Activated naive CD4-positive, alpha-beta T cell treated with anti-CD3 and anti-CD28 coated beads for 36 hours (primary cell): Measurements from ENCODE around the gene AP3S2. TPM values are rescaled to one million over a fixed set of nuclear protein-coding genes. Genes with fewer than 3 reads are reported as not detected.
"Not testable (repeated sequence)": the region's sequence is repeated elsewhere in the genome, so short reads cannot be mapped to it uniquely, and the experiment has no call there.

Experiments
- CTCF ChIA-PET: fragments of 350-600 bp; sonication (Branson Sonifier 250); formaldehyde crosslinking; loops from one replicate; lab custom pipeline; 2021; ENCODE audit warnings: antibody characterized with exemption; lab: Charles Lee
- DNase-seq: peaks from one replicate; pipeline ENCODE4 v3.0.0-alpha.2; 2020
- H3K27ac Mint-ChIP-seq: one replicate; pipeline ENCODE4 v1.8.0; 2021; ENCODE audit warnings: mild to moderate bottlenecking, mixed read lengths
- H3K27me3 Mint-ChIP-seq: one replicate; pipeline ENCODE4 v1.8.0; 2021; ENCODE audit warnings: low read depth, mixed read lengths
- H3K36me3 Mint-ChIP-seq: one replicate; pipeline ENCODE4 v1.8.0; 2021; ENCODE audit warnings: low read depth, mixed read lengths
- H3K4me1 Mint-ChIP-seq: one replicate; pipeline ENCODE4 v1.8.0; 2021; ENCODE audit warnings: low read depth, mixed read lengths
- H3K4me3 Mint-ChIP-seq: one replicate; pipeline ENCODE4 v1.8.0; 2021; ENCODE audit warnings: mild to moderate bottlenecking, moderate library complexity, mixed read lengths
- H3K9me3 Mint-ChIP-seq: one replicate; pipeline ENCODE4 v1.8.0; 2021; ENCODE audit warnings: mixed read lengths
- intact Hi-C: fragments of 100-400 bp; cut with micrococcal nuclease; formaldehyde crosslinking; loops from one replicate; pipeline ENCODE4 v1.15.1; 2023
- total RNA-seq, 2 experiments: library from RNA; stranded (reverse); gene quantifications; one replicate each; pipeline ENCODE4 v1.2.3, GENCODE V29; 2021

Gene AP3S2
- total RNA-seq, 2 experiments from 2014 or later = 20.2 to 25.2 TPM

GRCh38 chr15:89839167-89839810 lies 54.5 kb downstream of the AP3S2 start:
- Mint-ChIP-seq H3K4me1 (peaks cover 7% of the 10 kb centered on the region), H3K9me3 (no peaks in the 10 kb centered on the region), H3K27me3 (no peaks in the 10 kb centered on the region), H3K36me3 (peaks cover 12% of the 10 kb centered on the region), H3K27ac (no peak overlapping the region), H3K4me3 (no peak overlapping the region)
- intact Hi-C loops = no loop called here
- CTCF ChIA-PET = interaction anchor here (0.9 kb wide), 1 partner anchor 59 kb away, joined by 3 read pairs; no protein-coding TSS in a partner anchor
- DNase-seq = no peak

GRCh38 chr15:89837830-89838178 lies 56.0 kb downstream of the AP3S2 start:
- Mint-ChIP-seq H3K27ac (no peak overlapping the region), H3K9me3 (no peaks in the 10 kb centered on the region), H3K4me3 (no peak overlapping the region), H3K4me1 (peaks cover 7% of the 10 kb centered on the region), H3K27me3 (no peaks in the 10 kb centered on the region), H3K36me3 (peaks cover 23% of the 10 kb centered on the region)
- CTCF ChIA-PET = interaction anchor here (2.3 kb wide), 1 partner anchor 37 kb away, joined by 8 read pairs; no protein-coding TSS in a partner anchor
- no peak for DNase-seq
- intact Hi-C loops = no loop called here

GRCh38 chr15:89837134-89837829 lies 56.5 kb downstream of the AP3S2 start:
- no peak for DNase-seq
- no peaks in the 10 kb centered on the region for H3K9me3 Mint-ChIP-seq
- peaks cover 23% of the 10 kb centered on the region for H3K36me3 Mint-ChIP-seq
- no peaks in the 10 kb centered on the region for H3K27me3 Mint-ChIP-seq
- CTCF ChIA-PET = interaction anchor here (2.3 kb wide), 1 partner anchor 38 kb away, joined by 8 read pairs; no protein-coding TSS in a partner anchor
- no peak overlapping the region for H3K4me3 Mint-ChIP-seq
- intact Hi-C loops = no loop called here
- no peak overlapping the region for H3K27ac Mint-ChIP-seq
- peaks cover 6% of the 10 kb centered on the region for H3K4me1 Mint-ChIP-seq

- no peaks in the 10 kb centered on the region for H3K27me3 Mint-ChIP-seq
- H3K9me3 Mint-ChIP-seq = no peaks in the 10 kb centered on the region
- no peak for DNase-seq
- no peaks in the 10 kb centered on the region for H3K4me1 Mint-ChIP-seq
- no peak overlapping the region for H3K27ac Mint-ChIP-seq
- peaks cover 22% of the 10 kb centered on the region for H3K36me3 Mint-ChIP-seq
- CTCF ChIA-PET = interaction anchor here (2.3 kb wide), 1 partner anchor 38 kb away, joined by 8 read pairs; no protein-coding TSS in a partner anchor
- intact Hi-C loops = no loop called here
- no peak overlapping the region for H3K4me3 Mint-ChIP-seq
These were observed 57.3 kb downstream of the AP3S2 start for GRCh38 chr15:89836267-89837133.

GRCh38 chr15:89835176-89835564 lies 58.6 kb downstream of the AP3S2 start:
- H3K9me3 Mint-ChIP-seq = no peaks in the 10 kb centered on the region
- H3K36me3 Mint-ChIP-seq = peaks cover 22% of the 10 kb centered on the region
- H3K27me3 Mint-ChIP-seq = no peaks in the 10 kb centered on the region
- H3K27ac Mint-ChIP-seq = no peak overlapping the region
- DNase-seq = no peak
- CTCF ChIA-PET = no interaction called here
- H3K4me1 Mint-ChIP-seq = no peaks in the 10 kb centered on the region
- no peak overlapping the region for H3K4me3 Mint-ChIP-seq
- intact Hi-C loops = no loop called here

GRCh38 chr15:89834465-89835175 lies 59.2 kb downstream of the AP3S2 start:
- CTCF ChIA-PET = interaction anchor here (0.7 kb wide), 1 partner anchor 23 kb away, joined by 5 read pairs; no protein-coding TSS in a partner anchor
- H3K4me3 Mint-ChIP-seq, H3K27ac Mint-ChIP-seq, H3K4me1 Mint-ChIP-seq, H3K9me3 Mint-ChIP-seq, H3K27me3 Mint-ChIP-seq, intact Hi-C loops, DNase-seq: not testable (repeated sequence)
- H3K36me3 Mint-ChIP-seq = peaks cover 20% of the 10 kb centered on the region

- intact Hi-C loops = no loop called here
- Mint-ChIP-seq H3K4me3 (no peak overlapping the region), H3K36me3 (peaks cover 20% of the 10 kb centered on the region), H3K9me3 (no peaks in the 10 kb centered on the region), H3K27ac (no peak overlapping the region), H3K27me3 (no peaks in the 10 kb centered on the region), H3K4me1 (no peaks in the 10 kb centered on the region)
- CTCF ChIA-PET = interaction anchor here (0.7 kb wide), 1 partner anchor 22 kb away, joined by 5 read pairs; no protein-coding TSS in a partner anchor
- no peak for DNase-seq
These were observed 59.8 kb downstream of the AP3S2 start for GRCh38 chr15:89833966-89834365.

- Mint-ChIP-seq H3K4me3 (no peak overlapping the region), H3K36me3 (peaks cover 15% of the 10 kb centered on the region), H3K9me3 (no peaks in the 10 kb centered on the region), H3K27ac (no peak overlapping the region), H3K4me1 (no peaks in the 10 kb centered on the region), H3K27me3 (no peaks in the 10 kb centered on the region)
- no peak for DNase-seq
- intact Hi-C loops = no loop called here
- CTCF ChIA-PET = interaction anchor here (1.3 kb wide), 1 partner anchor 44 kb away, joined by 4 read pairs; no protein-coding TSS in a partner anchor
These were observed 63.2 kb downstream of the AP3S2 start for GRCh38 chr15:89830639-89831038.

- H3K4me3 Mint-ChIP-seq = no peak overlapping the region
- no peak for DNase-seq
- H3K9me3 Mint-ChIP-seq = no peaks in the 10 kb centered on the region
- intact Hi-C loops = no loop called here
- H3K27me3 Mint-ChIP-seq = no peaks in the 10 kb centered on the region
- CTCF ChIA-PET = interaction anchor here (1.3 kb wide), 1 partner anchor 45 kb away, joined by 4 read pairs; no protein-coding TSS in a partner anchor
- peaks cover 12% of the 10 kb centered on the region for H3K36me3 Mint-ChIP-seq
- H3K4me1 Mint-ChIP-seq = no peaks in the 10 kb centered on the region
- no peak overlapping the region for H3K27ac Mint-ChIP-seq
These were observed 64.0 kb downstream of the AP3S2 start for GRCh38 chr15:89829616-89830440.

GRCh38 chr15:89829161-89829560 lies 64.6 kb downstream of the AP3S2 start:
- H3K36me3 Mint-ChIP-seq = peaks cover 10% of the 10 kb centered on the region
- no peaks in the 10 kb centered on the region for H3K9me3 Mint-ChIP-seq
- intact Hi-C loops = no loop called here
- CTCF ChIA-PET = interaction anchor here (1.3 kb wide), 2 partner anchors 12 to 45 kb away, joined by 4 to 5 read pairs; no protein-coding TSS in a partner anchor
- no peak for DNase-seq
- no peak overlapping the region for H3K4me3 Mint-ChIP-seq
- no peak overlapping the region for H3K27ac Mint-ChIP-seq
- peaks cover under 1% of the 10 kb centered on the region for H3K27me3 Mint-ChIP-seq
- no peaks in the 10 kb centered on the region for H3K4me1 Mint-ChIP-seq
